HG03175 (cell line): ENCODE data around the gene SNX14.
"Not testable (repeated sequence)": the region's sequence is repeated elsewhere in the genome, so short reads cannot be mapped to it uniquely, and the experiment has no call there.

ENCODE experiments used
- ATAC-seq: cut with Tn5 transposase; IDR thresholded peaks from one replicate; pipeline ENCODE4 v1.9.1; 2021; ENCODE audit warnings: mild to moderate bottlenecking, moderate library complexity; ENCODE audit not compliant: unreplicated experiment

SNX14 gene, protein sequence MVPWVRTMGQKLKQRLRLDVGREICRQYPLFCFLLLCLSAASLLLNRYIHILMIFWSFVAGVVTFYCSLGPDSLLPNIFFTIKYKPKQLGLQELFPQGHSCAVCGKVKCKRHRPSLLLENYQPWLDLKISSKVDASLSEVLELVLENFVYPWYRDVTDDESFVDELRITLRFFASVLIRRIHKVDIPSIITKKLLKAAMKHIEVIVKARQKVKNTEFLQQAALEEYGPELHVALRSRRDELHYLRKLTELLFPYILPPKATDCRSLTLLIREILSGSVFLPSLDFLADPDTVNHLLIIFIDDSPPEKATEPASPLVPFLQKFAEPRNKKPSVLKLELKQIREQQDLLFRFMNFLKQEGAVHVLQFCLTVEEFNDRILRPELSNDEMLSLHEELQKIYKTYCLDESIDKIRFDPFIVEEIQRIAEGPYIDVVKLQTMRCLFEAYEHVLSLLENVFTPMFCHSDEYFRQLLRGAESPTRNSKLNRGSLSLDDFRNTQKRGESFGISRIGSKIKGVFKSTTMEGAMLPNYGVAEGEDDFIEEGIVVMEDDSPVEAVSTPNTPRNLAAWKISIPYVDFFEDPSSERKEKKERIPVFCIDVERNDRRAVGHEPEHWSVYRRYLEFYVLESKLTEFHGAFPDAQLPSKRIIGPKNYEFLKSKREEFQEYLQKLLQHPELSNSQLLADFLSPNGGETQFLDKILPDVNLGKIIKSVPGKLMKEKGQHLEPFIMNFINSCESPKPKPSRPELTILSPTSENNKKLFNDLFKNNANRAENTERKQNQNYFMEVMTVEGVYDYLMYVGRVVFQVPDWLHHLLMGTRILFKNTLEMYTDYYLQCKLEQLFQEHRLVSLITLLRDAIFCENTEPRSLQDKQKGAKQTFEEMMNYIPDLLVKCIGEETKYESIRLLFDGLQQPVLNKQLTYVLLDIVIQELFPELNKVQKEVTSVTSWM

DNA sequence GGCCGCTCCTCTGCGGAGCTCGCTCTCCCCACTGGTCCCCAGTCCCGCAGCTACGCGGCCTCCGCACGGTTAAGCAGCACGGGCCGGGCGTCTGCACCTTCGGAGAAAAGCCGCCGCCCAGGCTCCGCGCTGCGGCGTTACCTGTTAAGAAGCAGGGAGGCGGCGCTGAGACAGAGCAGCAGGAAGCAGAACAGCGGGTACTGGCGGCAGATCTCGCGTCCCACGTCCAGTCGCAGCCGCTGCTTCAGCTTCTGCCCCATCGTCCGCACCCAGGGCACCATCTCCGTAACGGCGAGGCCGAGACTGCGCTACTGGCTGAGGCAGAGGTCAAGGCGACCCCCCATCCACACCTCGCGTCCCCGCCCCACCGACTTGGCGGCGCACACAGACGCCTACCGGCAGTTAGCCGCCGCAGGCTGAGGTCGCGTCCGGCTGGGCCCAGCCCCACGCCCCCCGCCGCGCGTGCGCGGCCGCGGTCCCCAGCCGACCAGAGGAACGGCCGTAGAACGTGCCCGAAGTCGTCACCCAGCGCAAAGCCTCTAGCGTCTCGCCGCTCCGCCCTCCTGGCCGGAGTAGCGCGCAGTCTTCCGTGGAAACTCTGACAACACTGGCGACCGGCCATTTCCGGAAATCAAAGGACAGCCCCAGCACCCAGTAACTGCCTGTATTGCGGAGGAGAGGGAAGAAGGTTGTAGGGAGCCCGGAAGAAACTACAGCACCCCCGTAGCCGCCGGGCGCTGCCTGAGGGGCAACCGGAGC lies at the start of gene SNX14:
TSS of gene SNX14 (minus strand) at position 421 of the 759 bp plus-strand sequence. CDS start at position 281, 140 bp downstream.
- ATAC-seq, result peak; percentile 90

DNA sequence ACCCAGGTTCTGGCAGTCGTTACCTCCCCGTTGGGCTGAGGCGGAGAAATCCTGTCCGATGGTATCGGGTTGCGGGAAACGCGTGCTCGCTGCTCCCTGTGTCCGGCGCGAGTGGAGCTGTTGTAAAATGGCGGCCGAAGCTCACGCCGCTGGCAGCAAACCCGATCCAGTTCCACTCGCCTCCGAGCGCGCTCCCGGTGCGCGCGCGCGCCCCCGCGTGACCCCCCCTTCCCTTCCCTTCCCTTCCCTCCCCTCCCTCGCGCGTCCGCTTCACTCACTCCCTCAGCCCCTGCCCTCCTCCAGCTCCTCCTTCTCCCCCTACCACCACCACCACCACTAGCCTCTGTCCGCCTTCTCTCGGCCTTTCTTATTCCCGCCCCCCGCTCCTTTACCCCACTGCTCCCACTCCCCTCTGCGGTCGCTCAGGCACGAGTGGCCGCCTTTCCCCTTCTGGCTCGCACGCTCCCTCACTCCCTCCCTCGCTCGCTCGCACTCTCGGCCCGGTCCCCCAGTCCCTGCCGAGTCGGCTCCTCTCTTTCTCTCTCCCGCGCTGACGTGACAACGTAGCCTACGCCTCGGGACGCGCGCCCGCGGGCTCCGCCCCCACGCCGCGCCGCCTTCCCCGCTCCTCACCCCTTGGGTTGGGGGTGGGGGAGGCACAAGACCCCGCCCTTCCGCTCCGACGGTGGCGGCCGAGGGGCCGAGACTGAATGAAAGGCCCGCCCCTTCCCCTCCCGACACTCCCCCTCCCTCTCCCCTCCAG lies 49.3 kb upstream of the SNX14 start, which contains the start of gene SYNCRIP:
TSS of gene SYNCRIP (minus strand) at position 113 of the 763 bp plus-strand sequence. CDS start 1,447 bp downstream, outside the sequence.
- ATAC-seq, result peak; percentile 70

DNA sequence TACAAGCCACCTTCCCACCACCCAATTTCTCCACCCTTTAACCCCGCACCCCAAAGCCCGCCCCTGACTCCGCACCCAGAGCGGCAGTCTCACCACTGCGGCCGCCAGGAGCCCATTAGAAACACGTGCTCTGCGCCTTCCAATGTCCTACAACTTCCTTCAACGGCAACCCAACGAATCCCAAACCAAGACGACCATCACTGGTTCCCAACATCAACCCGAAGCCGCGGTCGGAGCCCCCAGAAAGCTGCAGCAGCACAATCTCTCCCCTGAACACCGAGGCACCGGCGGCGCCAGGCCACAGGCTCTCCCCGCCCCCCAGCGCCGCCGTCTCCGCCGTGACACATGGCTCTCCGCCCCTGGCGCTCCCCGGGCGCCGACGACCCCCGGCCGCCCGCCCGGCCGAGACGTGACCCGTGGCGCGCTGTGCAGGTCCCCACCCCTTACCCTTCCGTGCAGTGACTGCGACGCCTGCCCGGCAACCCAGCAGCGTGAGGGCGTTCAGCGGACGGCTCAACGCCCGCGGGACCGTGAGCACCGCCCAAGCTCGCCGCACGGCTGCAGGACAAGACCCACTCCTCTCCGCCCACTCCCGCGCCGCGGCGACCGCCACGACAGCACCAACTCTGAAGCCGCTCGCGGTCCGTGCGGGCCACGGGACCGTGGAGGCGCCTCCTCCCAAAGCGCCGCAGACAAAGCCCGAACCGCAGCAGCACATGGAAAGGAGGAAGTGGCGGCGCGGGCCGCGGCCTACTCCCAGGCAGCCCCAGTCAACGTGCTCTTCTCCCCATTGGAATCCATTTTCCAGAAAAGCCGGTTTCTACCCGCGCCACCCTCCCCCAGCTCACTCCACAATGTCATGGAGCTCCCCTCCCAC lies 48.5 kb upstream of the SNX14 start:
- ATAC-seq, result no peak

DNA sequence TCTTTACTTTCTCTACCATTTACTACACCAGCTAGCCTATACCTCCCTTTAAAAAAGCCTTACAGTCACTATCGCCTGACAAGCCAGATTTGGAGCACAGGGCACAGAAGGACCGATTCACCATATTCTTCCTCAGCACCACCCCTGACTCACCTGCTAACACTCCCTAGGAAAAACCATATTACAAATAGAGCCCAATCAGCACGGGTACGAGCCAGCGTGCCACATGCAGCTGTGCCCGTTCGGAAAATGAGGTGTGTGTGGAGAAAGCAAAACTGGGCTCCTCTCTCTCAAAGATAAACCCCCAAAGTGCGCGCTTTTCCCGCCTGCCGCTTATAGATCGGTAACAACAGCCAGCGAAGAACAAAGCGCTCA lies 47.9 kb upstream of the SNX14 start:
- no peak for ATAC-seq

DNA sequence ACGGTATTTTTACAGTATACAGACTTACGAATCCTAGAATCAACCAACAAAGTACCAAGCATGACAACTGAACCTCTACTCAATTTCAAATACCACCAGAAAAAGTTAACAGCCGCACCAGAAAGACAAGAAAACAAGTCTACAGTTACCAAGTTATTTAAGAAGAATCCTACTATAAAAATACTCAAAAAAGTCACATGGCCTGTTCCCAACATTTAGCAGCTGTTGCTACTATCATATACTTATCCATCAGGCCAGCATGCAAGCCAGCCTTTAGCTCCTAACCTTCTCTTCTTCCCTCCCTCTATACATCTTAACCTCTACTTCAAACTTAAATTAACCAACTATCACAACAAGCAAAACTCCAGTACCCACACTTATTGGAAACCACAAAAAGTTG lies 47.2 kb upstream of the SNX14 start:
- ATAC-seq, result no peak

DNA sequence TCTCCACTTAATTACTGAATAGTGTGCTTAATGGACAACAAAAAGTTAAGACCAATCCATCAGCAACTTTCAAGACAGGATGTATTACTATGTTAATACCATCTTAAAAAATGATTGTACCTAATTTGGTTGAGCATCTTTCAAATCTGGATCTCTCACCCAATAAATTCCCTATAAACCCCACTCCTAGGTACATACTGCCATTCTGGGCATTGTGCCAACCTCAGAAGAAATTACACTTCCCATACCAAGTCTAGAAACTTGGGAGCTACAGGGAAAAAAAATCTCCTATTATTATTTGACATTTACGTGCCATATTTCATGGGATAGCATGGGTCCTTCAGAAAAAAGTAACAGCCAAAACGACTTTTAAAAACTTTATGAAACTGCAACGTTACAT lies 43.9 kb upstream of the SNX14 start:
- no peak for ATAC-seq

DNA sequence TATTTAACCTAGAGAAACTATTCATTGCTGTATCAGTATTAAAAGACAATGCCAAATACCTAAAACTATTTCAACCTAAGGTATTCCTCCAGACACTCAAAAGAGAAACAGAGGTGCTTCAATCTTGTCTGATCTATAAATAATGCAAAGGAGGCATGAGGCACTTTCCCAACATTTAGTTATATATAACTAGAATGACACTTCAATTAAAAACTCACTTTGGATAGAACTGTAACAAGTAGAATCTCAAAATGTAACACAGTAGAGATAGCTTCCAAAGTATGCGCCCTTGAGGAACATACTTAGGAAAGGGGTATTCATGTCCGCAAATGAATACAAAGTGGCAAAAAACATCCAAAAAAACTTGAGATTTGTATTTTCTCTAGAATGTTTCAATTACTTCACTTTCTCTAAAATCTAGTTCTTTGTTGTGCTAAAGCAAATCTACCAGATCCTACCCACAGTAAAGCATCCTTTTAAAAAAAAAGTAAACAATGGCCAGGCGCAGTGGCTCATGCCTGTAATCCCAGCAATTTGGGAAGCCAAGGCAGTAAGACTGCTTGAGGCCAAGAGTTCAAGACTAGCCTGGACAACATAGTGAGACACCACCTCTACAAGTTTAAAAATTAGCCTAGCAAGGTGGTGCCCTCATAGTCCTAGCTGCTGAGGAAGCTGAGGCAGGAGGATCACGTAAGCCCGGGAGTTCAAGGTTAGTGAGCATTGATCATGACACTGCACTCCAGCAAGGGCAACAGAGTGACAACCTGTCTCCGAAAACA lies 38.7 kb upstream of the SNX14 start:
- ATAC-seq, result no peak

DNA sequence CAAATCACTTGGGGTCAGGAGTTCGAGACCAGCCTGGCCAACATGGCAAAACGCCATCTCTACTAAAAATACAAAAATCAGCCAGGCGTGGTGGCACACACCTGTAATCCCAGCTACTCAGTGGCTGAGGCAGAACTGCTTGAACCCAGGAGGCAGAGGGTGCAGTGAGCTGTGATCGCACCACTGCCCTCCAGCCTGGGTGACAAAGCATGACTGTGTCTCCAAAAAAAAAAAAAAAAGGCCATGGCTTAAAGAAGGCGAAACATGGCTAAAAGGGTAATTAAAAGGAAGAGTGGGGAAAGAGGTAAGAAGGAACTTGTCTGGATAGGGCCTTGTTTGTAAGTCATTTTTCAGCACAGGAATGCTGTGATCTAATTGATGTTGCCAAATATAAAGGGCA lies 37.5 kb upstream of the SNX14 start:
- not testable (repeated sequence) for ATAC-seq

DNA sequence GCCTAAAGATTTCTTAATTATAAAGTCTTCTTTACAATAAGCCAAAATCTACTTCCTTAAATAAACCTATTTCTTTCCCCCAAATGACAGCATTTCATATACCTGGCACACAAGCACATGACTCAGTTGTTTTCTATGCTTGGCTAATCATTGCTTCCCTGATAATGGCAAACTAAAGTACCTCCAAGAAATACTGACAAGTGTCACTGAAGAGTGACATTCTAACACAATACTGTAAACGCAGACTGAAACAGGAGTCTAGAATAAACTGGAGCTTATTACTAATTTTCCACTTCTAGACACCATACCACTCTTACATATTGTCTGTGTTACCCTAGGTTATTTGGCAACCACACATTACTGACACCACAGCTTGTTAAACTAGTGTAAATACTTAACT lies 34.7 kb upstream of the SNX14 start:
- ATAC-seq, result no peak

DNA sequence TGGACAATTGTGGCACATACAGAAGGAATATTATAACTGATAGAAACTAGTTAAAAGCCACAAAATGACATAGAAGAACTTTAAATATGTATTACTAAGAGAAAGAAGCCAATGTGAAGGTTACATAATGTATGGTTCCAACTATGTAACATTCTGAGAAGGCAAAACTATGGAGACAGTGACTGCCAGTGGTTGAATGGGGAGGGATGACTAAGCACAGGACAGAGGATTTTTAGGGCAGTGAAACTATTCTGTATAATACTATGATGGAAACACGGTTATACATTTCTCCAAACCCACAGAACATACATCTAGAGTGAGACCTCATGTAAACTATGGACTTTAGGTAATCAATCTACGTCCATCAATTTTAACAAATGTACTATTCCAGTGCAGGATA lies 26.6 kb upstream of the SNX14 start:
- no peak for ATAC-seq

DNA sequence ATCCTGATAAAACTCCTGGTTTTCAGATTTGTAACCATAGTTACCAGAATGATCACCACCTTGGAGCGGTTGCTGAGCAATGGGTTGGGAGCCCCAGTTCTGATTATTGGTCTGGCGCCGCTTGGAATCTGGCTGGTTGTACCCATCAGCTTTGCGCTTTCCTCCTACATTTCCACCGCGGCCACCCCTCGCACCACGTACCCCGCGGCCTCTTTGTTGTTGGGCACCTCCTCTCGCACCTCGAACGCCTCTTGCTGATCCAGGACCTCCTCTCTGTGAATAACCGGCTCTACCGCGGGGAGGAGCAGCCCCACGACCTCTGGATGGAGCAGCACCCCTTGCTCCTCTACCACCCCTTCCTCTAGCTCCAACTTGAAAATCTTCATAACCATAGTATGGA lies 21.1 kb upstream of the SNX14 start:
- no peak for ATAC-seq

DNA sequence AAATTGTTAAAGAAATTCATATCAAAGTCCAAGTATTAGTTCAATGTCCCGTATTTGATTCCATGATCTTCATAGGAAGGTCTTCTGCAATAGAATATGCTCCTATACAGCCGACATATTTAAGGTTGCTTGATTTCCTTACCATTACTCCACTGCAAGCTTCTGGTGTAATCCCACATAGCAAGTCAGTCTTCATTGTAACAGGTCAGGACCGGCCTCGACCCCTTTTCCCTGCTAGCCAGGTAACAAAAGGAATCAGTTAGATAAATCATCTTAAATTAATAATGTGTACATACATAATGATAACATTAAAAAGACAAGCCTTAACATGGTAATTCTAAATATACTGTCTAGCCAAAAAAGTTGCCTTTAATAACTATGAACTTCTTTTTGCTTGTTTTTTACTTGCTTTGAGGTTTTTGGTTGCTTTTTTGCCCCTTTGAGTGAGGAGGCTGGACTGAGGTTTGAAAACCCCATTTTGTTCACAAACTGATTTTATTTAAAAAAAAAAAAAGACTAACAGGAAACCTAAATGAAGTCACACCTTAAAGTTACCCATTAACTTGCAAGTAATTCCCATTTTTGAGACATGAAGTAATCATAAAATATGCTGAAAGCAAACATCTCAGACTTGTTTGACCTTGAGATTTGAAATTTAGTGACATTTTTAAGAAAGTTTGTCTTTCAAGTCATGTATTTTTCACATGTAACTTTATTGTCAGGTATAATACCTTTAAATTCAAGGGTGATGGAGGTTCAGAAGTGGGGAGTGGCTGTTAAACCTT lies 19.2 kb upstream of the SNX14 start:
- no peak for ATAC-seq

DNA sequence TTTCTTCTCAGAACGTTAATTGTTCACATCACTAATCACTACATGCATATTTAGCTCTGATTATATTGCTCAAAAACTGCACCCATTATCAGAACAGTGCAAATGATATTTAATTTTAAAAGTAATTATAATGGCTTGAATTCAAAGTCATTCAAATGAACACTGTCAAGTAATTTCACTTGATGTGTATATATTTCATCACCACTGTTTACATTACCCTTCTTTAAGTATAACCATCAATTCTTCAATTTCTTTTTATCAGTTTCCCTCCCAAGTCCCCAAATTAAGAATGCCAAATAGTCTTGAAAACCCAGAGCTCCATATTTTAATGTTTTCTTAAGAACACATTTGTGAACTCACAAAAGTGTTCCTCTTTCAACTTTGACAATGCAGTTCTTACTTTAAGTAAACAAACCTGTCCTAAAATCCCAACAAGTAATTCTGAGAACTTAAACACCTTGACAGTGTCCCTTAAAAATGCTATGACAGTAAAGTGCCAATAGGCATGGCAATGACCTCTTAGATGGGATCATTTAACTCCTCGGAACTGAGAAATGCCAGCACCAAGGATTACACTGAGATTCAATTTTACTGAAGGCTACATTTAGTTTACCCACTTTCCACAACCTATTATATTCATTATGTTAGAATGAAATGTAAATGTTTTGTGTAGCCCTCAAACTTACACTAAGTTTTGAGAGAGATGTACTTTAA lies 16.7 kb upstream of the SNX14 start:
- no peak for ATAC-seq

DNA sequence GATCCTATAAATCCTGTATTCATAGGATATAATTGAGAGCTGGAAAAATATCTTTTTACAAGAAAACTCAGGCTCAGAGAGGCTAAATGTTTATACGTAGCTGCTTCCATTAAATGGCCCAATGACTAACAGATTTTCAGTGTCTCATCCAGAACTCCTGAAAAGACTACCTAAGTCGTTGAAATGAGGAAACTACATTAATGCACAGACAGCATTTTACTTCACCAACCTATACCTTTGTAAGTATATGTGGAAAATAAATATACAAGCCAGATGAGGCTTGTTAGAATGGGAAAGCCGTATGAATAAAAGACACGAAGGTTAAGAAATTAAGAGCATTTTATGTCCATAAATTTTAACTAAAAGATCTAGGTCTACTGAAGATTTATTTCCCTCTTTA lies 8.4 kb upstream of the SNX14 start:
- no peak for ATAC-seq

DNA sequence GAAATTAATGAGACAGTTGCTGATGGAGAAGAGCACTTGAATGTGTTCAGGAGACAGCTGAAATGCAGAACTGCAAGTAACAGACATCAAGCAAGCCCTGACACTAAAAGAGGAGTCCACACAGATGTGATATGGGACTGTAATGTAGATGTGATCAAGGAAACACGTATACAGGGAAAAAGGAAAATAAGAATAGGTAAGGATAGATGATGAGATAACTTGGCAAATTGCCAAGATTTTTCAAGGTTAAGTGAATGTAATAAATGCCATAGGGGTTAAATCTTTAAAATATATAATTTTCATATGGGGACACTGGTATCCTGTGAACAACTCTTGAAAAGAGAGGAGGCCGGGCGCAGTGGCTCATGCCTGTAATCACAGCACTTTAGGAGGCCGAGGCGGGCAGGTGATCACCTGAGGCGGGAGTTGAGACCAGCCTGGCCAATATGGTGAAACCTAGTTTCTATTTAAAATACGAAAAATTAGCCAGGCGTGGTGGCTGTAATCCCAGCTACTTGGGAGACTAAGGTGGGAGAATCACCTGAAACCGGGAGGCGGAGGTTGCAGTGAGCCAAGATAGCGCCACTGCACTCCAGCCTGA lies 7.2 kb upstream of the SNX14 start:
- no peak for ATAC-seq

DNA sequence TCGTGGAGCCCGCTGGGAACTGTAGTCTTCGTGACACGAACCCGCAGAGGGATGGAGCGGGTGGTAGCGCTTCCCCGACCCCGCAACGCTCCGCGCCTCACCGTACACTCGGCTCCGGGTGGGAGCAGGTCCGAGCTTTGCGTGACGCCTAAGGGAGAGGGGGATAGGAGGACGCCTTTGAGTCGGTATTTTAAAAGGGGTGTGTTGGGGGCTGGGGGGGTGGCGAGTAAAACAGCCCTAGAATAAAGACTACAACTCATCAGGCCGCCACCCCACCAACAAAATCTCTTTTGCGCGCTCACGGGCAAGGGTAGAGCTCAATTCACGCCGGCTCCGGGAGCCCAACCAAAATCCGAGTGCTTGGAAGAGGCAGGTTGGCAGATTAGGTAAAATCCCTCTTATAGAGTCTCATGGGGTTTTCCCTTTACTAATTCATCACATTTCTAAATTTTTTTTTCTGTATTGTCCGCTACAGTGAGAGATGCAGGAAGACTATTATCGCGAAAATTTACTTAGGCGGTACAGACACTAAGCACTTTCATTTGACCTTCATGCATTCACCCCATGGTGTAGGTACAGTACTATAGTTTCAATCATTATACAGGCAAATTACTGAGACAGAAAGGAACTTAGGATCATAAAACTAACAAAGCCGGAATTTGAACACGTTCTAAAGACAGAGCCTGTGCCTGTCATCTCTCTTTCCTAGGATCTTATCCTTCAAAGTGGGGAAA lies 706 bp upstream of the SNX14 start:
- peak; percentile 6 for ATAC-seq
